GM21723 (cell line): Measurements from ENCODE around the gene CSMD2.
"Not testable (repeated sequence)": the region's sequence is repeated elsewhere in the genome, so short reads cannot be mapped to it uniquely, and the experiment has no call there.

Experiments used
- ATAC-seq: cut with Tn5 transposase; IDR thresholded peaks from one replicate; pipeline ENCODE4 v1.9.1; 2021; ENCODE audit warnings: mild to moderate bottlenecking, moderate library complexity; ENCODE audit not compliant: unreplicated experiment

Gene CSMD2

DNA sequence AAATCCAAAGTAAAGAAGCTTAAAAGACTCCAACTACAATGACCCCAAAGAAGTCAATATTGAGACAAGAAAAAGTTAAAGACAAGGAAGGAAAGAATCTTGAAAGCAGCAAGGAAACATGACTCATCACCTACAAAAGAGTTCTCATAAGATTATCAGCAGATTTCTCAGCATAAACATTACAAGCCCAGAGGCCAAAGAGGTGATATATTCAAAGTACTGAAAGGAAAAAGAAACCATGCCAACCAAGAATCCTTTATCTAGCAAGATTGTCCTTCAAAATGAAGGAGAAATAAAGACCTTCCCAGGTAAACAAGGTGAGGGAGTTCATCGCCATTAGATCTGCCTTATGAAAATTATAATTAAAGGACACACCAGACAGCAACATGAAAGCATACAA, 49.8 kb downstream of the CSMD2 start:
- no peak for ATAC-seq

GRCh38 chr1:34113887-34114286, 51.1 kb downstream of the CSMD2 start:
- no peak for ATAC-seq

DNA sequence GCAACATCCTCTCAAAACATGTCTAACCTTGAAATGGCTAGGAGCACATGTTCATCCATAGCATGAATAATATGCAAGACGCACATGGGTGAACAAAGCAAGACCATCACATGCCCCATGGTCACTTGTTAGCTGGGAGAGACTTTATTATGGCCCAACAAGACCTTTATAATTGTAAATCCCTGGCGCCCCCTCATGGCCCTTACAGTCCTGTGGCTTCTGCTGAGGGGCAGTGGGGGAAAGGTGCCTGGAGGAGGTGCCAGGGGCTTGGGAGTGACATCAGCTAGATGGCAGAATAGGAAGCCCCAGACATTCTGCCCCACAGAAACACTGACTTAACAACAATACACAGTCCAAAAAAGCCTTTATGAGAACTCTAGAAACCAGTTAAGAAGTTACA, 51.7 kb downstream of the CSMD2 start:
- ATAC-seq: no peak

GRCh38 chr1:34108711-34109110, 56.3 kb downstream of the CSMD2 start:
- no peak for ATAC-seq

GRCh38 chr1:34108269-34108668, 56.8 kb downstream of the CSMD2 start:
- ATAC-seq: no peak

DNA sequence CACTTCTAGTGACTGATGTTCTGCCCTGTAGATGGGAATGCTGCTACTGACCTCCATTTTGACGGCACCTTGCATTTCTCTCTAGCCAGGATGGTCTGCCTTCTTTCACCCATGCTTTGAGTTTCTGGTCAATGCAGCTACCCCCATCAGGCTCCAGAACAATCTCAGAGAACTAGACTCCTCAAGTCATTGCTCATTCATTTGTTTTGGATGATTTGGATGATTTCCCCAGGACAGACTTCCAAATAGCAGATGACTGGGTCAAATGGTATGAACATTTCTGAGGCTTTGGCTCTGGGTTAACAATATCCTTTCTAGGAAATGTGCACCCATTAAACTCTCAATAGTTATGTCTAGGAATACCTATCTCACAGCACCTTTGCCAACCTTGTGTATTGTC, 63.9 kb downstream of the CSMD2 start:
- no peak for ATAC-seq

DNA sequence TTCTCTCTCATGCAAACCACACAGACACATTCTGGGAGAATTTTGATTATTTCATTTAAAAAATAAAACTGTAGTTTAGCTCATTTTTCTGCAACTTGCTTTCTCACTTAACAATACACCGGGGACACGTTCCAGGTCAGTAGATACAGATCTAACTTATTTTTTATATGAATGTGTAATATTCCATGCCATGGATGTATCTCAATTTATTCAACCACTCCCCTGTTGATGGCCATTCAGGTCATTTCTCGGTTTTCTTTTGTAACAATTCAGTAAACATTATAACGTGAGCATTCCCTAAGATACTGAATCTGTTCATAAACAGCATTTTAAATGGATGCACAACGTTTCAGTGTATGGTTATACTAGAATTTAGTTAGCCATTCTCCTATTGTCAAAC, 64.7 kb downstream of the CSMD2 start:
- ATAC-seq: no peak

- not testable (repeated sequence) for ATAC-seq
Measured at GRCh38 chr1:34092399-34092798, 72.6 kb downstream of the CSMD2 start.

- ATAC-seq: no peak
Measured at GRCh38 chr1:34089731-34090130, 75.3 kb downstream of the CSMD2 start.

DNA sequence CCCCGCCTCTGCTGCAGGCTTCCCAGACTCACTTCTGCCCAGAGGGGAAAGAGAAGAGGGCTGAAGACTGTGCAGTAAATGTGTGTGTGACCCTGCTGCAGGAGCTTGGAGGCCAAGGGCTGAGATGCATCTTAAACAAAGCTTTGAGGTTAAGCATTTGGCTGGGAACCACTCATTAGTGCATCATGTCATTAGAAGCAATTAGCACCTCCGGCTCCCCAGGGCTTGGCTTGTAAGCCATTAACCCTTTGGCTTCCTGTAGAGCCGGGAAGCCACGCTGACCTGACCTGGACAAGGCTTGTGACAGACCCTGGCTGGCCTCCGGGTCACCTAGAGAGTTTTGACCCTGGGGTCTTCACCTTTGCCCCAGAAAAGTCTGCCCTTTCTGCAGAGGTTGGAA, 77.0 kb downstream of the CSMD2 start:
- ATAC-seq: no peak

- ATAC-seq: no peak
Measured at GRCh38 chr1:34086561-34086960, 78.5 kb downstream of the CSMD2 start.

DNA sequence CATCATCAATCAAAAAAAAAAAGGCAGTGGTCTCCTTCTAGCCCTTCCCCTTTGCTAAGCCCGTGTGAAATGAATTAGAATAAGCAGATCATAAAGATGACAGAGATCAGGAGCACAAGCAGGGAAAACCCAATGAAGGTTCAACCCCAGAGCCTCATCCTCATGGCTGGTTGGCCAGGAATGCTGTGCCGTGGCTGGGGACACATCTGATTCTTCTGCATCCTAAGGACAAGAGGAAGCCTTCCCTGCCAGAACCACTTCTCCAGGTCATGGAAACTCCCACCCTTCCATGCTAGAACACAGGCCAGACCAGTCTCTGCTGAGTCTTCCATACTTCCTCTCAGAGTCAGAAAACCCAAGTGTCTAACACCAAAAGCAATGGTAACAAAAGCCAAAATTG, 81.1 kb downstream of the CSMD2 start:
- ATAC-seq: no peak

DNA sequence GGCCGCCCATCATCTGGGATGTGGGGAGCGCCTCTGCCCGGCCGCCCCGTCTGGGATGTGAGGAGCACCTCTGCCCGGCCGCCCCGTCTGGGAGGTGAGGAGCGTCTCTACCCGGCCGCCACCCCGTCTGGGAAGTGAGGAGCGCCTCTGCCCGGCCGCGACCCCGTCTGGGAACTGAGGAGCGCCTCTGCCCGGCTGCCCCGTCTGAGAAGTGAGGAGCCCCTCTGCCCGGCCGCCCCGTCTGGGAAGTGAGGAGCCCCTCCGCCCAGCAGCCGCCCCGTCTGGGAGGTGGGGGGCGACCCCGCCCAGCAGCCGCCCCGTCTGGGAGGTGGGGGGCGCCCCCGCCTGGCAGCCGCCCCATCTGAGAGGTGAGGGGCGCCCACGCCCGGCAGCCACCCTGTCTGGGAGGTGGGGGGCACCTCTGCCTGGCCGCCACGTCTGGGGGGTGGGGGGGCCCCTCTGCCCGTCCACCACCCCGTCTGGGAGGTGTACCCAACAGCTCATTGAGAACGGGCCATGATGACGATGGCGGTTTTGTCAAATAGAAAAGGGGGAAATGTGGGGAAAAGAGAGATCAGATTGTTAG, 82.9 kb downstream of the CSMD2 start:
- not testable (repeated sequence) for ATAC-seq

- no peak for ATAC-seq
Measured at GRCh38 chr1:34078383-34078782, 86.6 kb downstream of the CSMD2 start.

DNA sequence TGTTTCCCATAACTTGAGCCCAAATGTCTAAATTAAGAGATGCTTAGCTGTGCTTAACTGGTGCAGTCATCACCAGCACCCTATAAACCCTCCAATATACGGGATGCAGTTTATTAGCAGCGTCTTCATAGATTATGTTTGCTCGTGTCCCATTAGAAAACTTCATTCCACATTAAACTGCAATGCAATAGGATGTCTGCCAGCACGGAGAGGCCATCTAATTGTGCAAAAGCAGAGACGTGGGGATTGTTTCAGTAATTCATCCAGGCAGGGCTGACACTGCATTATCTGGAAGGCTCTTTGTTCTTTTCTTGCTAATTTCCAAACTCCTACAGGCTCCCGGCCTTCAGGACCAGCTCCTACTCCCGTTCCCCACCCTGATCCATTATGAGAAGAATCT, 89.5 kb downstream of the CSMD2 start:
- ATAC-seq: no peak

DNA sequence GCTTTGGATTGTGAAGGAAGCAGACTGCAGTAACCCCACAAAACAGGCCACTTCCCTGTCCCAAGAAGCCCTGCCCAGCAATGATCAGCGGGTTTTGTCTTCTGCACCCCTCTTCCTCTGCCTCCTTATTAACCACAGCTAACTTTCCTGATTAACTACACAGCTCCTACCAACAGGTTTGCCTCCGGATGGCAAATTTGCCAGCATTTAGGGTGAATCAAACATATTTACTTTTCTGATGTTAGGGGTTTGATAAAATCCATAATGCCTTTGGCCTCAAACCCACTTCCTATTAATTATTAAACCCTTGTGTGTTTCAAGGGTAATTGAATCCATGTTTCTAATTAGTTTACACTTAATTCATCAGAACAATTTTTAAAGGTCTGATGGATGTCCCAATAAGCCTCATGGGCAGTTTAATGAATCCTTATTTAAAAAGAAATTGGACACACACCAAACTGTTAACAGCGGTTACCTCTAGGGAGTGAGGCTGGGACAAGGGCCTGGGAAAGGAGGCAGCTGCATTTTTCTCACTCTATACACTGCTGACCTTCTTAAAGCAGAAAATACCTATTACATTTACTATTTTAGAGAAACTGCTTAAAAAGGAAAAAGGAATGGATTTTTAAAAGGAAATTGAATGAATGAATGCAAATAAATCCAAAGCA, 91.9 kb downstream of the CSMD2 start:
- ATAC-seq: no peak

DNA sequence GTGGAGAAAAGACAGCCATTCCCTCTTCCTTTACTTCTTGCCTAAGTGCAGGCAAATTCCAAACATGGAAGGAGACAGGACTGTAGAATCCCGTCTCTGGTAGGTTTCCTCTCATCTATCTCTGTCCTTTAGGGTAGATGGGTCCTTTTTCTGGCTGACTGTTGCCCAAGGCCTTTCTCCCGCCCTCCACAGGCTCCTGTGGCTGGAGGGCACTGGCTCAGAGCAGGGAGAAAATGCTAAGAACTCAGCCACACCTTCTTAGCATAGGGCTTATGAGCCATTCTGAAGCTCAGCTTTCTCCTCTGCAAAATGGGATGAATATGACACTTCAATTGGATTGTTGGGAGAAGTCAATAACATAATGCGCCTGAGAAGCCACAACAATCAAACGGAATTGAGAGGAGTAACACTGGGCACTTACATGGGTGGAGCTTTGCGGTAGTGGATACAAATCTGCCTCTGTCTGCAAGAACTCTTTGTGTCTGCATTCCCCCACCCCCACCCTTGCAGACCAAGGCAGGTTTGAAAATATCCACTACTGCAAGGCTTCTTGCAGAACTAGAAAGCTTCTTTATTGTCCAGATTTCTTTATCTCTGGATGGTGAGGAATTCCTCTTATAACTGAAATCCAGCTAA, 94.7 kb downstream of the CSMD2 start:
- ATAC-seq: no peak

GRCh38 chr1:34066981-34067603, 97.9 kb downstream of the CSMD2 start:
- ATAC-seq: no peak

DNA sequence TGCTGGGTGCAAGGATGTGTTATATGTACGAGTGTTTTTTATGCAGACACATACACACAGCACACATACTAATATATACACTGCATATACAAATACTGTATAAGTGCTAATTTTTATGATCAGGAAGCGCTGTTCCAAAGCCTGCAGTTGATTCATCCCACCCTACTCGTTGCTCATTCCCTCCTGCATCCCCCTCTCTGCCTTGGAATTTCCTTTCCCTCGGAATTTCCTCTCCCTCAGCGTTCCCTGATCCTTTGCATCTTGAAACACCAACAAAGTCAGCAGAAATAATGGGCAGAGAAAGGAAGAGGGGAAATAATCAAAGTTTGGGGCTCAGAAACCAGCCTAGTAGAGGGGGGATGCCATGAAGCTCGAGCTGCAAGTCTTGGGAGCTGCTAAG, 98.9 kb downstream of the CSMD2 start:
- no peak for ATAC-seq

- no peak for ATAC-seq
Measured at GRCh38 chr1:34065498-34065897, 99.5 kb downstream of the CSMD2 start.

GRCh38 chr1:34060901-34061415, 104.1 kb downstream of the CSMD2 start:
- ATAC-seq: no peak

GRCh38 chr1:34060187-34060730, 104.8 kb downstream of the CSMD2 start:
- ATAC-seq: no peak
